DND-41 (cell line): Measurements from ENCODE around the gene KRT8.
"Not testable (repeated sequence)": the region's sequence is repeated elsewhere in the genome, so short reads cannot be mapped to it uniquely, and the experiment has no call there.

Source experiments
- ATAC-seq: fragments of 200-7000 bp; cut with Tn5 transposase; 3 replicates; pipeline ENCODE4 v1.9.1; 2021; ENCODE audit warnings: low read depth; ENCODE audit not compliant: insufficient read depth
- DNase-seq: peaks from one replicate; pipeline ENCODE4 v3.0.0-alpha.2; 2020
- H2AFZ ChIP-seq: 2 replicates; pipeline ENCODE4 v1.6.0; 2012; ENCODE audit warnings: low read depth, low read length
- H3K27ac ChIP-seq: 2 replicates; pipeline ENCODE4 v1.5.1; 2012; ENCODE audit warnings: low read length, inconsistent platforms
- H3K27me3 ChIP-seq: fragments of 200-600 bp; sonication (generic); 2 replicates; pipeline ENCODE4 v1.6.0; 2012; ENCODE audit warnings: low read length, mild to moderate bottlenecking, inconsistent platforms; ENCODE audit not compliant: insufficient read depth, poor library complexity
- H3K36me3 ChIP-seq: 2 replicates; pipeline ENCODE4 v1.5.1; 2012; ENCODE audit warnings: low read length, inconsistent platforms; ENCODE audit not compliant: insufficient read depth
- H3K4me1 ChIP-seq: 2 replicates; pipeline ENCODE4 v1.5.1; 2012; ENCODE audit warnings: mild to moderate bottlenecking, low read length; ENCODE audit not compliant: insufficient read depth
- H3K4me2 ChIP-seq: 2 replicates; pipeline ENCODE4 v1.6.0; 2012; ENCODE audit warnings: mild to moderate bottlenecking, moderate library complexity, low read length, inconsistent platforms; ENCODE audit not compliant: insufficient read depth
- H3K4me3 ChIP-seq, 2 experiments: fragments of 200-600 bp in 1 of 2; shearing (Covaris generic) in 1 of 2; 2 replicates each; pipeline ENCODE4 v1.5.1; 2012 to 2016; ENCODE audit warnings: inconsistent platforms in 2 of 2, low read length in 2 of 2, mild to moderate bottlenecking in 2 of 2, low read depth in 1 of 2, moderate library complexity in 1 of 2
- H3K79me2 ChIP-seq: 2 replicates; pipeline ENCODE4 v1.6.0; 2012; ENCODE audit warnings: low read length, inconsistent platforms; ENCODE audit not compliant: insufficient read depth
- H3K9ac ChIP-seq: 2 replicates; pipeline ENCODE4 v1.6.0; 2012; ENCODE audit warnings: low read depth, mild to moderate bottlenecking, inconsistent platforms, low read length, moderate library complexity
- H3K9me3 ChIP-seq: 2 replicates; pipeline ENCODE4 v1.5.1; 2012; ENCODE audit warnings: low read length, moderate library complexity, mild to moderate bottlenecking, inconsistent platforms; ENCODE audit not compliant: insufficient read depth, severe bottlenecking
- H4K20me1 ChIP-seq: 2 replicates; pipeline ENCODE4 v1.6.0; 2012; ENCODE audit warnings: low read length; ENCODE audit not compliant: insufficient read depth
- EZH2 ChIP-seq: IDR thresholded peaks from 3 replicates; pipeline ENCODE4 v1.6.1; 2012; ENCODE audit warnings: borderline replicate concordance, low read depth, mild to moderate bottlenecking, moderate library complexity, low read length, inconsistent platforms; ENCODE audit not compliant: severe bottlenecking
- TF ChIP-seq, protein P1 (sequence below): IDR thresholded peaks from 2 replicates; pipeline ENCODE4 v1.5.1; 2012; ENCODE audit warnings: borderline replicate concordance, low read length, moderate library complexity, mild to moderate bottlenecking; ENCODE audit not compliant: poor library complexity, severe bottlenecking; ENCODE audit errors: extremely low read depth

KRT8 gene

DNA sequence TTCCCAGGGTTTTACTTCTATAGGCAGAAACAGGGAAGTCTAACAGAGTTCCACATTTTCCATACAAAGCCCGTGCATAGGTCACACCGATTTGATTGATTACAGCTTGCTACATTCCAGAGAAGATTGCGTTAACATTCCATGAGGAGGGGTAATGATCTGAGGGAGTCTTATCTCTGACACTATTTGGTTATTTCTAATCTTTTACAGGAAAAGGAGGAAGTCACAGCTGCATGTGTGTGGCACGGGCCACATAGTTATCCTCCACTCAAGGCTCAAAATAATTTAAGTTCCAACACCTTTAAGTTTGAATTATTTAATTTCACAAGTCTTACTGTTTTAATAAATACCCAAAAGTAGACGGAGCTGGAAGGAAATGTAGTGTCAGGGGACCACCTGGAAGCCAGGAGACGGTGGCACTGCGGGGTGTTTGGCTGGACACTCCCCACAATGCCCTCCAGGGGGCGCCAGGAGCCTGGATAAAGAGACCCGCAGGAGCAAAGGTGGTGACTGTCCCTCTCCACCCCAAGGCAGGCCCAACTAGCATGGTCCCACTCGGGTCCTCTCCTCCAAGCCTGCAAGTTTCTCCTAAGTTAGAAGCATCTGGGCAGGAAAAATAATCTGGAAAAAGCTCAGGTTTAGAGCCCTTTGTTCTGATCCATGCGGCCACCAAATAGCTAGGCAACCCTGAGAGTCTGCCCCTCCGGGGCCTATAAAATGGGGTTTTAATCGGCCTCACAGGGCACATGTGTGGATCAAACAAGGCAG lies 20.2 kb downstream of the KRT8 start:
- DNase-seq = peak; percentile 70

DNA sequence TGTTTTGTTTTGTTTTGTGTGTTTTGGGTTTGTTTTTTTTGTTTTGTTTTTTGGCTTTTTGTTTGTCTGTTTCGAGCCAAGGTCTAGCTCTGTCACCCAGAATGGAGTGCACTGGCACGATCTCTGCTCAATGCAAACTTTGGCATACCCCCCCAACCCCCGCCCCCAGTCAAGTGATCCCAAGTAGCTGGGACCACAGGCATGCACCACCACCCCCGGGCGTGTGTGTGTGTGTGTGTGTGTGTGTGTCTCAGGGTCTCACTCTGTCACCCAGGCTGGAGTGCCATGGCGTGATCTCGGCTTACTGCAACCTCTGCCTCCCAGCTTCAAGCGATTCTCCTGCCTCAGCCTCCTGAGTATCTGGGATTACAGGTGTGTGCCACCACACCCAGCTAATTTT lies 24.4 kb downstream of the KRT8 start:
- not testable (repeated sequence) for H3K4me1 ChIP-seq, H2AFZ ChIP-seq, H3K27ac ChIP-seq, H3K36me3 ChIP-seq, H3K79me2 ChIP-seq, H4K20me1 ChIP-seq, H3K9me3 ChIP-seq, H3K9ac ChIP-seq, H3K4me3 ChIP-seq, H3K4me2 ChIP-seq, ATAC-seq, DNase-seq
- peaks cover 12% of the 10 kb centered on the region for H3K27me3 ChIP-seq

More for the DNA sequence above, 20.2 kb downstream of the KRT8 start:
- Histone ChIP-seq H3K4me1 (no peaks in the 10 kb centered on the region), H3K27ac (no peak overlapping the region), H3K9me3 (no peaks in the 10 kb centered on the region), H2AFZ (no peak overlapping the region), H3K4me3 (no peak overlapping the region), H3K36me3 (no peaks in the 10 kb centered on the region), H4K20me1 (no peaks in the 10 kb centered on the region), H3K9ac (no peak overlapping the region), H3K4me2 (no peak overlapping the region), H3K79me2 (no peaks in the 10 kb centered on the region), H3K27me3 (peaks cover 3% of the 10 kb centered on the region)
- TF ChIP-seq, protein P1, sequence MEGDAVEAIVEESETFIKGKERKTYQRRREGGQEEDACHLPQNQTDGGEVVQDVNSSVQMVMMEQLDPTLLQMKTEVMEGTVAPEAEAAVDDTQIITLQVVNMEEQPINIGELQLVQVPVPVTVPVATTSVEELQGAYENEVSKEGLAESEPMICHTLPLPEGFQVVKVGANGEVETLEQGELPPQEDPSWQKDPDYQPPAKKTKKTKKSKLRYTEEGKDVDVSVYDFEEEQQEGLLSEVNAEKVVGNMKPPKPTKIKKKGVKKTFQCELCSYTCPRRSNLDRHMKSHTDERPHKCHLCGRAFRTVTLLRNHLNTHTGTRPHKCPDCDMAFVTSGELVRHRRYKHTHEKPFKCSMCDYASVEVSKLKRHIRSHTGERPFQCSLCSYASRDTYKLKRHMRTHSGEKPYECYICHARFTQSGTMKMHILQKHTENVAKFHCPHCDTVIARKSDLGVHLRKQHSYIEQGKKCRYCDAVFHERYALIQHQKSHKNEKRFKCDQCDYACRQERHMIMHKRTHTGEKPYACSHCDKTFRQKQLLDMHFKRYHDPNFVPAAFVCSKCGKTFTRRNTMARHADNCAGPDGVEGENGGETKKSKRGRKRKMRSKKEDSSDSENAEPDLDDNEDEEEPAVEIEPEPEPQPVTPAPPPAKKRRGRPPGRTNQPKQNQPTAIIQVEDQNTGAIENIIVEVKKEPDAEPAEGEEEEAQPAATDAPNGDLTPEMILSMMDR = peak; percentile 88
- no peak for TF ChIP-seq EZH2
- ATAC-seq = peak; percentile 92

DNA sequence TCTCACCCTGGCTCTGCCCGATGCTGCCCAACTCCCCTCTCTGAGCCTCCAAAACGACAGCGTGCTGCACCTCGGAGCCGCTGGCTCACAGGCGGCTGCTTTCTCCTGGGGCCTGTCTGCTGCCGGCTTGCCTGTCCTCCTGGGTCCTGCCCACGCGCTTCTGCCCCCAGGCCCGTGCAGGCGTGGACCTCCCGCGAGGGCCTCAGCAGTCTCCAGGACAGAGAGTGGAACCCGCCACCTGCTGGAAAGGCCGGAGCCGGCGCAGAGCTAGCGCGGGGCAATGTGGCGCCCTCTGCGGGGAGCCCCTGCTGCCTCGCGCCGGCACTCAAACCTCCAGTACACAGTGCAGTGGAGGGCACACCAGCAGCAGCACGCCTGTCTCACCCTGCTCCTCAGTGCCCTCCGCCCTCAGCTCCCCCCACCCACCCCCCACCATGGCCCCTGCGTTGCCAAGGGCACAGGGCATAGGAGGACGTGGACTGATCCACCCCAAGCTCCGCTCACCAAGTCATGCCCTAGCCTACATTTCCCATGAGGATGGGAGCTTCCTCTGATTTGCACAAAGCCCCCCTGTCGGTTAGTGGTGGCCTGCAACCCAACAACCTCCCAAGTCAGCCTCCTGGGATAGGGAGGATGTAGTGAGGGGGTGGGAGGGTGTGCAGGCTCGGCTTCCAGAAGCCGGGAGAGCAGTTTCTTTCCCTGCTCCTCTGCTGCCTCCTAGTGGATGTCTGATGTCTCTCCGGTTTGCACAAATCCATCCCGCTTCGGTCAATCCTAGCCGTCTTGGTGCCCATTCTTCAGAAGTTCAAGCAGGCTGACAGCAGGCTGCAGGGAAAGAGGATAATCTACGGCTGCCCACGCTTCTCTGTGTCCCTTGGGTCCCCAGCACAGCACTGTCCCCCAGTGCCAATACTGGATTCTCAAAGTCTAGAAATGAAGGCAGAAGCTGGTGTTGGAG lies 25.2 kb downstream of the KRT8 start:
- TF ChIP-seq, protein P1 = peak; percentile 83
- TF ChIP-seq EZH2 = no peak
- Histone ChIP-seq H3K9ac (no peak overlapping the region), H3K4me2 (no peak overlapping the region), H3K4me3 (no peak overlapping the region), H3K79me2 (no peaks in the 10 kb centered on the region), H3K4me1 (no peaks in the 10 kb centered on the region), H4K20me1 (no peaks in the 10 kb centered on the region; the same call in none of the 2 replicates), H3K27me3 (peaks cover 21% of the 10 kb centered on the region), H3K9me3 (no peaks in the 10 kb centered on the region), H2AFZ (no peak overlapping the region), H3K27ac (no peak overlapping the region), H3K36me3 (no peaks in the 10 kb centered on the region)
- ATAC-seq (peak; percentile 64), DNase-seq (peak; percentile 41)
